ENCODE results near the gene SCUBE2.

DNA sequence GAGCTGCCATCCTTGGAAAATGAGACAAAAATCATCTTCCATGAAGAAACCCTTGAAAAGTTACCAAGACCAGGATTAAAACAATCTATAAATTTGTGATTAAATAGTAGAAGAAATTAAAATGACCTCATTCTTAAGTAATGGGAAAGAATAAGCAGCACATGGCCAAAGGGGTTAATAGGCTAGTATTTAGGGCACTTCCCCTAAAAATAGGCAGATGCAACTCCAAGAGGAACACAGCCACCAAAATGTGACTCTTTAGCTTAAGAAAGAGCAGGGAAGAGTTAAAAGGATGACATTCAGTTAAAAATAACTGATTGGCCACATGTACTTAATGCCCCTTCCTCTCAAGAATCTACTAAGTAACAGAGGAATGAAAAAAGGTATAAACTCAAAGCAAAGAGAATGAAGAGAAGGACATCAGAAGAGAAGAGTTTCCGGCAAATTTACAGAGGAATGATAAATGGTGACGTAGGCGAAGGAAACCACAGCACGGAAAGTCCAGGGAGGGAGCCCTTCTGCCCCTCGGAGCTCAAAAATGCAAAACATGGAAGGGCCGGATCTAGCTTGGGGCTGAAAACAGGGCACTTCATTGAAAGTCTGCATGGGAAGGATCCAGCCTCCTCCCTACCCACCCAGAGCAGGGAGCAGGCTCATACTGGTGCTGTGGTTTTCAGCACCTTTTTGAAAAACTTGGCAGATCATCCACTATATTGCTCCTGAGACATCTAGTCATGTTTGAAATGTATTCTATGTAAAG is 17.8 kb downstream of the SCUBE2 start:
- TF ChIP-seq POLR2A (IDR thresholded peaks at IDR 0.05) = no peak
- TF ChIP-seq, protein P1, sequence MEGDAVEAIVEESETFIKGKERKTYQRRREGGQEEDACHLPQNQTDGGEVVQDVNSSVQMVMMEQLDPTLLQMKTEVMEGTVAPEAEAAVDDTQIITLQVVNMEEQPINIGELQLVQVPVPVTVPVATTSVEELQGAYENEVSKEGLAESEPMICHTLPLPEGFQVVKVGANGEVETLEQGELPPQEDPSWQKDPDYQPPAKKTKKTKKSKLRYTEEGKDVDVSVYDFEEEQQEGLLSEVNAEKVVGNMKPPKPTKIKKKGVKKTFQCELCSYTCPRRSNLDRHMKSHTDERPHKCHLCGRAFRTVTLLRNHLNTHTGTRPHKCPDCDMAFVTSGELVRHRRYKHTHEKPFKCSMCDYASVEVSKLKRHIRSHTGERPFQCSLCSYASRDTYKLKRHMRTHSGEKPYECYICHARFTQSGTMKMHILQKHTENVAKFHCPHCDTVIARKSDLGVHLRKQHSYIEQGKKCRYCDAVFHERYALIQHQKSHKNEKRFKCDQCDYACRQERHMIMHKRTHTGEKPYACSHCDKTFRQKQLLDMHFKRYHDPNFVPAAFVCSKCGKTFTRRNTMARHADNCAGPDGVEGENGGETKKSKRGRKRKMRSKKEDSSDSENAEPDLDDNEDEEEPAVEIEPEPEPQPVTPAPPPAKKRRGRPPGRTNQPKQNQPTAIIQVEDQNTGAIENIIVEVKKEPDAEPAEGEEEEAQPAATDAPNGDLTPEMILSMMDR (IDR thresholded peaks at IDR 0.05) = no peak
- no peak for TF ChIP-seq POLR2AphosphoS5 (IDR thresholded peaks at IDR 0.05)
